Hepatocyte (in vitro differentiated cells): ENCODE measurements around the gene SYNJ2.

ENCODE experiments used
- CTCF ChIP-seq: fragments of 200-600 bp; sonication (generic); IDR thresholded peaks from 2 replicates; pipeline ENCODE4 v1.5.1; 2016; ENCODE audit warnings: antibody characterized with exemption, mild to moderate bottlenecking; ENCODE audit not compliant: poor library complexity
- EZH2 ChIP-seq: fragments of 200-600 bp; sonication (generic); IDR thresholded peaks from 2 replicates; pipeline ENCODE4 v1.6.1; 2016; ENCODE audit warnings: antibody characterized with exemption, mild to moderate bottlenecking, borderline replicate concordance
- EZH2phosphoT487 ChIP-seq: fragments of 200-600 bp; sonication (generic); IDR thresholded peaks from one replicate; pipeline ENCODE4 v1.6.1; 2018; ENCODE audit warnings: antibody characterized with exemption, mild to moderate bottlenecking, low read depth, moderate library complexity; ENCODE audit not compliant: unreplicated experiment, severe bottlenecking

GRCh38 chr6:158018851-158019361 is 37.2 kb downstream of the SYNJ2 start:
- TF ChIP-seq CTCF (no peak), EZH2phosphoT487 (no peak), EZH2 (no peak)
